OCI-LY7 (cell line): Measurements from ENCODE around the gene FBN1. TPM values are rescaled to one million over a fixed set of nuclear protein-coding genes. Genes with fewer than 3 reads are reported as not detected.

ENCODE experiments used
- BruUV-seq: library from RNA; stranded (reverse); fragments of 400-500 nt; replicated peaks from 2 replicates; lab custom pipeline; 2021; lab: Mats Ljungman, UMichigan
- CTCF ChIA-PET: fragments of 300-600 bp; sonication (Branson Sonifier 250); formaldehyde crosslinking; loops from one replicate; lab custom pipeline; 2022; ENCODE audit warnings: antibody characterized with exemption; ENCODE audit not compliant: unreplicated experiment; lab: Charles Lee
- POLR2A ChIA-PET: fragments of 300-600 bp; sonication (Branson Sonifier 250); formaldehyde crosslinking; loops from one replicate; lab custom pipeline; 2022; ENCODE audit warnings: antibody characterized with exemption; lab: Charles Lee
- DNase-seq: peaks from one replicate; pipeline ENCODE4 v3.0.0-alpha.2; 2015; ENCODE audit warnings: low spot score
- H2AFZ ChIP-seq: fragments of 200-600 bp; sonication (generic), shearing (Covaris generic); 2 replicates; pipeline ENCODE4 v1.6.1; 2014; ENCODE audit warnings: mild to moderate bottlenecking, antibody characterized with exemption, low read length, moderate library complexity
- H3K27ac ChIP-seq: fragments of 200-600 bp; sonication (generic); 2 replicates; pipeline ENCODE4 v1.5.1; 2014; ENCODE audit warnings: mixed run types, low read depth, mild to moderate bottlenecking, moderate library complexity, low read length, inconsistent platforms; ENCODE audit not compliant: poor library complexity, severe bottlenecking
- H3K36me3 ChIP-seq: fragments of 200-600 bp; sonication (generic); 2 replicates; pipeline ENCODE4 v1.6.1; 2014; ENCODE audit warnings: mild to moderate bottlenecking, antibody characterized with exemption, low read length, moderate library complexity, mixed read lengths; ENCODE audit not compliant: insufficient read depth
- H3K4me1 ChIP-seq: fragments of 200-600 bp; sonication (generic); 2 replicates; pipeline ENCODE4 v1.5.1; 2014; ENCODE audit warnings: mild to moderate bottlenecking, low read length; ENCODE audit not compliant: insufficient read depth, poor library complexity, severe bottlenecking
- H3K4me2 ChIP-seq: fragments of 200-600 bp; sonication (generic); 2 replicates; pipeline ENCODE4 v1.6.1; 2014; ENCODE audit warnings: mild to moderate bottlenecking, low read length
- H3K4me3 ChIP-seq: fragments of 200-600 bp; sonication (generic); 2 replicates; pipeline ENCODE4 v1.5.1; 2014; ENCODE audit warnings: mild to moderate bottlenecking, low read depth, low read length; ENCODE audit not compliant: poor library complexity, severe bottlenecking
- H3K79me2 ChIP-seq: fragments of 200-600 bp; sonication (generic); 2 replicates; pipeline ENCODE4 v1.6.1; 2016; ENCODE audit warnings: low read depth, mild to moderate bottlenecking, low read length, moderate library complexity, mixed read lengths; ENCODE audit not compliant: insufficient read depth
- H3K9me2 ChIP-seq: fragments of 200-600 bp; sonication (generic); 2 replicates; pipeline ENCODE4 v1.6.1; 2016; ENCODE audit warnings: mild to moderate bottlenecking, low read length, mixed read lengths; ENCODE audit not compliant: insufficient read depth
- H3K9me3 ChIP-seq: fragments of 200-600 bp; sonication (generic); 2 replicates; pipeline ENCODE4 v1.6.1; 2014; ENCODE audit warnings: mild to moderate bottlenecking, mixed run types, low read length, mixed read lengths
- H4K20me1 ChIP-seq: fragments of 200-600 bp; sonication (generic); 2 replicates; pipeline ENCODE4 v1.6.1; 2014; ENCODE audit warnings: mild to moderate bottlenecking, antibody characterized with exemption, low read length, moderate library complexity, mixed read lengths; ENCODE audit not compliant: insufficient read depth
- EZH2phosphoT487 ChIP-seq: fragments of 200-600 bp; sonication (generic); IDR thresholded peaks from 2 replicates; pipeline ENCODE4 v1.6.1; 2018; ENCODE audit warnings: low read depth, borderline replicate concordance, mild to moderate bottlenecking, mixed run types, antibody characterized with exemption, low read length, moderate library complexity, mixed read lengths
- intact Hi-C: fragments of 100-400 bp; cut with micrococcal nuclease; formaldehyde crosslinking; loops from one replicate; pipeline ENCODE4 v1.10.0; 2022; ENCODE audit not compliant: unreplicated experiment
- total RNA-seq, 2 experiments: library from RNA; depleted of rRNA in 1 of 2; stranded (reverse); fragments of >200 nt in 1 of 2; shearing (Covaris generic) in 1 of 2; gene quantifications; 2 replicates each; pipeline ENCODE4 v1.2.3, GENCODE V29; 2014 to 2022
- TF ChIP-seq, protein P1 (sequence below): fragments of 200-600 bp; sonication (generic); conservative IDR thresholded peaks from 2 replicates; pipeline ENCODE4 v1.5.1; 2014; ENCODE audit warnings: mild to moderate bottlenecking, antibody characterized with exemption, low read length, moderate library complexity, mixed read lengths

Gene FBN1
- total RNA-seq, 2 experiments from 2014 or later: 0.68 to 1.0 TPM

DNA sequence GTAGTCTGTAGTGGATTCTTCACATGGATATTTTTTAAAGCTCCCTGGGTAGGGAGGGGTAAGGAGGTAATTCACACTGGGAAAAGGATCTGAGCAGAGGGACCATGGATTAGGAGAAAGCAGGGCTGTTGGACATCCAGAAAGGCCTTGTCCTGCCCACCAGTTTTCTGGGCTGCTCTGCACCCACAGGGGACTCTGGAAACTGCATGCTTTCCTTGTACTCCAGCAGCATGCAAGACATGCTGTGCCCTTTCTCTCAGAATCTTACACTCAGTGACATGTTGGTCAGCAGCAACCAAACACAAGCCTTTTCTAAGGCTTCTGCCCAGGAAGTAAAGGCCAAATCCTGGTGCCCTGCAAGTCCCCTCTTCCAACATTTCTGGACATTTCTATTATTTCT lies 2.5 kb upstream of the FBN1 start:
- POLR2A ChIA-PET: no interaction called here
- H3K36me3 ChIP-seq: no peaks in the 10 kb centered on the region
- CTCF ChIA-PET: no interaction called here
- H3K27ac ChIP-seq: no peak overlapping the region
- no peaks in the 10 kb centered on the region for H4K20me1 ChIP-seq
- H3K9me3 ChIP-seq: no peaks in the 10 kb centered on the region
- no peaks in the 10 kb centered on the region for H3K9me2 ChIP-seq
- no peak overlapping the region for H2AFZ ChIP-seq
- TF ChIP-seq, protein P1, sequence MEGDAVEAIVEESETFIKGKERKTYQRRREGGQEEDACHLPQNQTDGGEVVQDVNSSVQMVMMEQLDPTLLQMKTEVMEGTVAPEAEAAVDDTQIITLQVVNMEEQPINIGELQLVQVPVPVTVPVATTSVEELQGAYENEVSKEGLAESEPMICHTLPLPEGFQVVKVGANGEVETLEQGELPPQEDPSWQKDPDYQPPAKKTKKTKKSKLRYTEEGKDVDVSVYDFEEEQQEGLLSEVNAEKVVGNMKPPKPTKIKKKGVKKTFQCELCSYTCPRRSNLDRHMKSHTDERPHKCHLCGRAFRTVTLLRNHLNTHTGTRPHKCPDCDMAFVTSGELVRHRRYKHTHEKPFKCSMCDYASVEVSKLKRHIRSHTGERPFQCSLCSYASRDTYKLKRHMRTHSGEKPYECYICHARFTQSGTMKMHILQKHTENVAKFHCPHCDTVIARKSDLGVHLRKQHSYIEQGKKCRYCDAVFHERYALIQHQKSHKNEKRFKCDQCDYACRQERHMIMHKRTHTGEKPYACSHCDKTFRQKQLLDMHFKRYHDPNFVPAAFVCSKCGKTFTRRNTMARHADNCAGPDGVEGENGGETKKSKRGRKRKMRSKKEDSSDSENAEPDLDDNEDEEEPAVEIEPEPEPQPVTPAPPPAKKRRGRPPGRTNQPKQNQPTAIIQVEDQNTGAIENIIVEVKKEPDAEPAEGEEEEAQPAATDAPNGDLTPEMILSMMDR: no peak
- TF ChIP-seq EZH2phosphoT487: no peak
- DNase-seq: no peak
- no TSS peak for BruUV-seq
- H3K4me1 ChIP-seq: no peaks in the 10 kb centered on the region
- H3K4me3 ChIP-seq: no peak overlapping the region
- intact Hi-C loops: no loop called here
- H3K79me2 ChIP-seq: no peaks in the 10 kb centered on the region
- no peak overlapping the region for H3K4me2 ChIP-seq

DNA sequence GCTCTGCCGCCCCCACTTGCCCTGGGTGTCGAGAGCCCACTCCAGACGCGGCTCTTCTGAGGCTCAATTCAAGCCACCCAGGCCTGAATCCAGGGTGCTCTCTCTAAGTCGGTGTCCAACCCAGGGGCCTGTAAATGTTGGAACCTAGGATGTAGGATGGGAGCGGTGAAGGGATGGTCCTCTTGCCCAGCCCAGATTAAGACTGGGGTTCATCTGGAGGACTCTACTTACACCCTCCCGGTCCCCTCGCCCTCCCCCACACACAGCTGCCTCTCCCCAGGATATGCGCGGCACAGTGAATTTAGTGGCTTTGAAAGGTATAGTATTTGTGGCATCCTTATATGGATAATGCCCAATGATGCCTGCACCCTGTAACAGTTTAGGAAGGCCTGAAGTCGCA lies 822 bp upstream of the FBN1 start:
- no peaks in the 10 kb centered on the region for H3K4me1 ChIP-seq
- H3K4me2 ChIP-seq: no peak overlapping the region
- H3K79me2 ChIP-seq: no peaks in the 10 kb centered on the region
- no TSS peak for BruUV-seq
- no peak for TF ChIP-seq EZH2phosphoT487
- TF ChIP-seq, protein P1: no peak
- no peaks in the 10 kb centered on the region for H3K9me2 ChIP-seq
- no peak overlapping the region for H3K27ac ChIP-seq
- H2AFZ ChIP-seq: no peak overlapping the region
- CTCF ChIA-PET: no interaction called here
- H3K36me3 ChIP-seq: no peaks in the 10 kb centered on the region
- H3K9me3 ChIP-seq: no peaks in the 10 kb centered on the region
- intact Hi-C loops: no loop called here
- H4K20me1 ChIP-seq: no peaks in the 10 kb centered on the region
- H3K4me3 ChIP-seq: no peak overlapping the region
- no peak for DNase-seq
- POLR2A ChIA-PET: no interaction called here

DNA sequence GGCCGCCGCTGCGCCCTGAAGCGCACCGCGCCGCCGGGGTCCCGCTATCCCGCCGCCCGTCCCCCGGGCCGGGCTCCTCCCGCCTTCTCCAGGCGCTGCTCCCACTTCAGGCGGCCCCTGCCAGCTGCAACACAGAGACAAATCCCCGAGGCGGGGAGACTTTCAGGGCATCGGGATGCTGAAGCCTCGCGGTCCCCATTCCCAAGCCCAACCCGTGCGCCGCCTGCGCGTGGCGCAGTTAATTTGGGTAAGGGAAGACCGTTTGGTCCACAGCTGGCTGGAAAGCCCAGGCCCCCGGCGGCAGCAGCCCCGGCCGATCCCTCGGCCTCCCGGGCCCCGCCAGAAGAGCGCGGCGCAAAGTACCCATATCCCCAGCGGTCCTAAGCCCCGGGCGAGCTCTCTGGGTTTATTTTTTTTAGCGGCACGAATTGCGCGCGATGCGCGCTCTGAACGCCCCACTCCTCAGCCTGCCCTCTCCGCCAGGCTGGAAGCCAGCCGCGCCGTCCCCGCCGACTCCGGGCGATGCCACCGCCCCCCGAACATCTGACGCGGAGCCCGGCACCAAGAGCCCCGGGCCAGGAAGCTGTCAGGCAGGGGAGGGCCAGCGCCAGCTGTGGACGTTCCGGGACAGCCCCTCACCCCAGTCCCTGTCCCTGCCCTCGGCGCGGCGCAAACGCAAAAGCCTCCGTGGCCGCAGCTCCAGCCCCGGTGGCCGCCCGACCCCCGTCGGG lies 517 bp downstream of the FBN1 start:
- Histone ChIP-seq H3K9me3 (no peaks in the 10 kb centered on the region), H3K4me2 (no peak overlapping the region), H3K4me1 (no peaks in the 10 kb centered on the region), H3K79me2 (no peaks in the 10 kb centered on the region), H4K20me1 (no peaks in the 10 kb centered on the region), H3K9me2 (no peaks in the 10 kb centered on the region), H3K4me3 (no peak overlapping the region), H3K27ac (no peak overlapping the region), H2AFZ (no peak overlapping the region), H3K36me3 (no peaks in the 10 kb centered on the region)
- TF ChIP-seq EZH2phosphoT487: no peak
- TF ChIP-seq, protein P1: no peak
- DNase-seq: no peak
- no TSS peak for BruUV-seq
- ChIA-PET CTCF (no interaction called here), POLR2A (no interaction called here)
- intact Hi-C loops: no loop called here
